ENCODE measurements around the gene FAM124B. TPM values are rescaled to one million over a fixed set of nuclear protein-coding genes. Genes with fewer than 3 reads are reported as not detected.
A peak's percentile ranks its signal among the peaks of the same experiment; 100 is the strongest.

The FAM124B gene
- total and polyA plus RNA-seq, 2 donors (not counting 1 experiment from before 2014, with no cell fraction given), result 0.13 to 0.34 TPM

DNA sequence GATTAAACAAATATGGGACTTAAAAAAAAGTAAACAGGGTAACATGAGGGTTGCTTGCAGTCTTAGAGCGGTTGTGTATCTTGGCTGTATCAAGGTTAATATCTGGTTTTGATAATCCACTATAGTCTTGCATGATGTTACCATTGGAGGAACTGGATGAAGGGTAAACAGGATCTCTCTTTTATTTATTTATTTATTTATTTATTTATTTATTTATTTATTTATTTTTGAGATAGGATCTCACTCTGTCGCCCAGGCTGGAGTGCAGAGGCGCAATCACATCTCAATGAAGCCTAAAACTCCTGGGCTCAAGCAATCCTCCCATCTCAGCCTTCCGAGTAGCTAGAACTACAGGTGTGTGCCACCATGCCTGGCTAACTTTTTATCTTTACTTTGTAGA is 42.9 kb upstream of the FAM124B start:
- peaks cover 0 to 1% (median 0%) of the 10 kb centered on the region in 3 donors for H3K9me3 ChIP-seq (ENCODE audit: control extremely low read depth in 1 of 3, control insufficient read depth in 2 of 3, insufficient read depth in 1 of 3, low read length in 2 of 3)
- peaks cover 12% of the 10 kb centered on the region for H3K4me1 Mint-ChIP-seq
- H4K20me1 ChIP-seq (ENCODE audit: control insufficient read depth, insufficient read depth, low read length, poor library complexity, severe bottlenecking), result no peaks in the 10 kb centered on the region
- H3K4me3 Mint-ChIP-seq, result no peak overlapping the region
- no peaks in the 10 kb centered on the region for H3K9me3 Mint-ChIP-seq (ENCODE audit: insufficient read depth)
- DNase-seq, result no peak
- H3K4me2 ChIP-seq (replicated peaks; ENCODE audit: low read depth, low read length, poor library complexity, severe bottlenecking), result no peak overlapping the region
- H3K27me3 ChIP-seq (replicated peaks in 1 of 4; ENCODE audit: control extremely low read depth in 1 of 4, control insufficient read depth in 3 of 4, insufficient read depth in 4 of 4, low read length in 3 of 4), result peaks cover 0 to 17% (median 8%) of the 10 kb centered on the region in 4 experiments
- TF ChIP-seq EZH2 (IDR thresholded peaks at IDR 0.05; ENCODE audit: borderline replicate concordance, insufficient read depth, low read depth, low read length, poor library complexity, severe bottlenecking), result no peak
- H3K36me3 ChIP-seq (replicated peaks in 1 of 2; ENCODE audit: control extremely low read depth in 1 of 2, control insufficient read depth in 1 of 2, extremely low read depth in 1 of 2, insufficient read depth in 2 of 2, low read length in 1 of 2), result no peaks in the 10 kb centered on the region
- no peak overlapping the region for H3K9ac ChIP-seq (ENCODE audit: low read length)
- no peak overlapping the region for H3K27ac ChIP-seq (ENCODE audit: low read length in 2 of 2)
- WGBS (ENCODE audit: insufficient coverage), result 91% methylated on average over 4 of the region's 4 CpGs
- POLR2A ChIA-PET, result no interaction called here
- H2AFZ ChIP-seq (ENCODE audit: insufficient read depth, low read depth, low read length, poor library complexity, severe bottlenecking), result no peak overlapping the region
- H3K4me1 ChIP-seq (ENCODE audit: control insufficient read depth in 2 of 2, insufficient read depth in 2 of 2, low read length in 2 of 2), result peaks cover 3 to 8% of the 10 kb centered on the region in 2 donors
- peaks cover 24% of the 10 kb centered on the region for H3K27me3 Mint-ChIP-seq
- no peak overlapping the region for H3K27ac Mint-ChIP-seq
- intact Hi-C loops (cut with micrococcal nuclease), result no loop called here
- no peak overlapping the region for H3K4me3 ChIP-seq (ENCODE audit: control extremely low read depth in 1 of 5, extremely low read depth in 1 of 5, insufficient read depth in 1 of 5, low read depth in 2 of 5, low read length in 4 of 5)
- no peaks in the 10 kb centered on the region for H3K79me2 ChIP-seq (ENCODE audit: control insufficient read depth, insufficient read depth, low read length)
- CTCF ChIA-PET, result no interaction called here
- ATAC-seq (ENCODE audit: low read depth), result no peak

- H4K20me1 ChIP-seq (ENCODE audit: control insufficient read depth, insufficient read depth, low read length, poor library complexity, severe bottlenecking), result no peaks in the 10 kb centered on the region
- TF ChIP-seq EZH2 (IDR thresholded peaks at IDR 0.05; ENCODE audit: borderline replicate concordance, insufficient read depth, low read depth, low read length, poor library complexity, severe bottlenecking), result no peak
- TF ChIP-seq, protein P1, sequence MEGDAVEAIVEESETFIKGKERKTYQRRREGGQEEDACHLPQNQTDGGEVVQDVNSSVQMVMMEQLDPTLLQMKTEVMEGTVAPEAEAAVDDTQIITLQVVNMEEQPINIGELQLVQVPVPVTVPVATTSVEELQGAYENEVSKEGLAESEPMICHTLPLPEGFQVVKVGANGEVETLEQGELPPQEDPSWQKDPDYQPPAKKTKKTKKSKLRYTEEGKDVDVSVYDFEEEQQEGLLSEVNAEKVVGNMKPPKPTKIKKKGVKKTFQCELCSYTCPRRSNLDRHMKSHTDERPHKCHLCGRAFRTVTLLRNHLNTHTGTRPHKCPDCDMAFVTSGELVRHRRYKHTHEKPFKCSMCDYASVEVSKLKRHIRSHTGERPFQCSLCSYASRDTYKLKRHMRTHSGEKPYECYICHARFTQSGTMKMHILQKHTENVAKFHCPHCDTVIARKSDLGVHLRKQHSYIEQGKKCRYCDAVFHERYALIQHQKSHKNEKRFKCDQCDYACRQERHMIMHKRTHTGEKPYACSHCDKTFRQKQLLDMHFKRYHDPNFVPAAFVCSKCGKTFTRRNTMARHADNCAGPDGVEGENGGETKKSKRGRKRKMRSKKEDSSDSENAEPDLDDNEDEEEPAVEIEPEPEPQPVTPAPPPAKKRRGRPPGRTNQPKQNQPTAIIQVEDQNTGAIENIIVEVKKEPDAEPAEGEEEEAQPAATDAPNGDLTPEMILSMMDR (IDR thresholded peaks at IDR 0.05), result no peak
- H3K27me3 ChIP-seq (replicated peaks in 1 of 4; ENCODE audit: control extremely low read depth in 1 of 4, control insufficient read depth in 3 of 4, insufficient read depth in 4 of 4, low read length in 3 of 4), result peaks cover 0 to 17% (median 6%) of the 10 kb centered on the region in 4 experiments
- POLR2A ChIA-PET, result no interaction called here
- H3K9ac ChIP-seq (ENCODE audit: low read length), result no peak overlapping the region
- Mint-ChIP-seq H3K4me1 (peaks cover 12% of the 10 kb centered on the region), H3K4me3 (peak overlapping the region; percentile 71), H3K27ac (peak overlapping the region; percentile 5), H3K9me3 (ENCODE audit: insufficient read depth) (no peaks in the 10 kb centered on the region), H3K27me3 (peaks cover 25% of the 10 kb centered on the region)
- 70% methylated on average over 2 of the region's 5 CpGs for WGBS (ENCODE audit: insufficient coverage)
- no peak overlapping the region for H3K4me3 ChIP-seq (ENCODE audit: control extremely low read depth in 1 of 5, extremely low read depth in 1 of 5, insufficient read depth in 1 of 5, low read depth in 2 of 5, low read length in 4 of 5)
- H3K79me2 ChIP-seq (ENCODE audit: control insufficient read depth, insufficient read depth, low read length), result no peaks in the 10 kb centered on the region
- H3K27ac ChIP-seq (ENCODE audit: low read length in 2 of 2), result no peak overlapping the region
- H2AFZ ChIP-seq (ENCODE audit: insufficient read depth, low read depth, low read length, poor library complexity, severe bottlenecking), result no peak overlapping the region
- intact Hi-C loops (cut with micrococcal nuclease), result no loop called here
- ATAC-seq (ENCODE audit: low read depth) (no peak), DNase-seq (no peak)
- no peak overlapping the region for H3K4me2 ChIP-seq (replicated peaks; ENCODE audit: low read depth, low read length, poor library complexity, severe bottlenecking)
- peaks cover 0 to 1% (median 0%) of the 10 kb centered on the region in 3 donors for H3K9me3 ChIP-seq (ENCODE audit: control extremely low read depth in 1 of 3, control insufficient read depth in 2 of 3, insufficient read depth in 1 of 3, low read length in 2 of 3)
- CTCF ChIA-PET, result no interaction called here
- peaks cover 3 to 8% of the 10 kb centered on the region in 2 donors for H3K4me1 ChIP-seq (ENCODE audit: control insufficient read depth in 2 of 2, insufficient read depth in 2 of 2, low read length in 2 of 2)
- no peaks in the 10 kb centered on the region for H3K36me3 ChIP-seq (replicated peaks in 1 of 2; ENCODE audit: control extremely low read depth in 1 of 2, control insufficient read depth in 1 of 2, extremely low read depth in 1 of 2, insufficient read depth in 2 of 2, low read length in 1 of 2)
These were observed 42.1 kb upstream of the FAM124B start for GRCh38 chr2:224444021-224444420.

Data from B cell (primary cell).